ENCODE data around the gene OR2C1. TPM values are rescaled to one million over a fixed set of nuclear protein-coding genes. Genes with fewer than 3 reads are reported as not detected.

OR2C1 gene
- total RNA-seq, 4 donors from 2014 or later, result not detected

- H3K9me3 ChIP-seq, result peaks cover 33 to 34% of the 10 kb centered on the region in 2 donors
- peak overlapping the region; percentile 88 to 92 (median 90) for H3K27ac ChIP-seq
- intact Hi-C loops (cut with DNase I; ENCODE audit: low total_unique reads) (loop anchor here (2.0 kb wide), 1 partner anchor 57 kb away; no protein-coding TSS in a partner anchor), in situ Hi-C loops (cut with MboI; ENCODE audit: low pct_ligation_motif_present in 1 of 4, low pct_unique_long_range_greater_than_20kb in 1 of 4, low sequenced_read_pairs in 3 of 4) (loop anchor here in 2 of 4 donors (10.0 to 25.0 kb wide), 2 partner anchors 90 to 107 kb away; partner anchors contain the start of genes TIGD7 (in 1 of the 2) and ZNF75A (in 1 of the 2))
- H3K36me3 ChIP-seq, result peaks cover 0 to 45% (median 22%) of the 10 kb centered on the region in 4 donors
- TF ChIP-seq EP300 (IDR thresholded peaks at IDR 0.05; ENCODE audit: low read depth), result no peak
- no peak for TF ChIP-seq POLR2AphosphoS5 (IDR thresholded peaks at IDR 0.05)
- TF ChIP-seq CTCF (IDR thresholded peaks at IDR 0.05), result no peak
- TF ChIP-seq POLR2A (IDR thresholded peaks at IDR 0.05), result no peak
- no peak for DNase-seq
- no peaks in the 10 kb centered on the region for H3K27me3 ChIP-seq
- peaks cover 12 to 22% (median 15%) of the 10 kb centered on the region in 4 donors for H3K4me1 ChIP-seq
- WGBS, 2 donors (ENCODE audit: low coverage in 1 of 2), result 0 to 46% methylated on average over 5 to 17 of the region's 17 CpGs
- H3K4me3 ChIP-seq, result peak overlapping the region; percentile 63 to 84 (median 72)
Measured at GRCh38 chr16:3401719-3402397, 46.2 kb downstream of the OR2C1 start.

Other genes with a start within 250 kb of the OR2C1 start
- gene ZNF205, start 243.3 kb upstream of the OR2C1 start, total RNA-seq, result 10 to 100 TPM in 3 of 4 donors, 1 to 10 TPM in 1; 5.2 to 16.3 (median 15.5) TPM
- 10 to 100 TPM; 12.1 to 64.3 (median 16.1) TPM for gene ZNF213, start 220.9 kb upstream of the OR2C1 start, total RNA-seq
- not detected for gene OR1F1, start 167.7 kb upstream of the OR2C1 start, total RNA-seq
- 10 to 100 TPM in 1 of 4 donors, 1 to 10 TPM in 3; 4.9 to 13.0 (median 7.4) TPM for gene ZNF200, start 120.7 kb upstream of the OR2C1 start, total RNA-seq
- 1 to 10 TPM in 1 of 4 donors, under 1 TPM in 3; 0.37 to 1.4 (median 0.54) TPM for gene MEFV, start 99.3 kb upstream of the OR2C1 start, total RNA-seq
- 10 to 100 TPM in 3 of 4 donors, 1 to 10 TPM in 1; 4.6 to 46.0 (median 36.8) TPM for gene ZNF263, start 72.4 kb upstream of the OR2C1 start, total RNA-seq
- 1 to 10 TPM in 2 of 4 donors, under 1 TPM in 1, not detected in 1; 0.20 to 4.3 (median 2.5) TPM for gene TIGD7, start 50.5 kb upstream of the OR2C1 start, total RNA-seq
- 10 to 100 TPM; 12.3 to 53.9 (median 25.5) TPM for gene ZNF75A, start 50.4 kb upstream of the OR2C1 start, total RNA-seq
- 10 to 100 TPM in 3 of 4 donors, under 1 TPM in 1; 1.00 to 12.7 (median 11.6) TPM for gene ZSCAN32, start 45.1 kb downstream of the OR2C1 start, total RNA-seq
- 10 to 100 TPM in 2 of 4 donors, 1 to 10 TPM in 2; 7.9 to 14.8 (median 11.4) TPM for gene ZNF174, start 45.3 kb downstream of the OR2C1 start, total RNA-seq
- 1 to 10 TPM in 2 of 4 donors, under 1 TPM in 2; 0.37 to 2.4 (median 0.91) TPM for gene ZNF597, start 87.6 kb downstream of the OR2C1 start, total RNA-seq
- 100 to 1,000 TPM in 1 of 4 donors, 10 to 100 TPM in 3; 57.3 to 247 (median 72.9) TPM for gene NAA60, start 87.8 kb downstream of the OR2C1 start, total RNA-seq
- gene C16orf90, start 139.6 kb downstream of the OR2C1 start, total RNA-seq, result not detected
- gene CLUAP1, start 145.1 kb downstream of the OR2C1 start, total RNA-seq, result 10 to 100 TPM in 1 of 4 donors, 1 to 10 TPM in 3; 3.4 to 84.0 (median 8.4) TPM
- gene NLRC3, start 221.5 kb downstream of the OR2C1 start, total RNA-seq, result 10 to 100 TPM in 1 of 4 donors, 1 to 10 TPM in 3; 2.3 to 12.3 (median 5.1) TPM

Data from transverse colon (tissue), 4 donors.